Measurements from ENCODE around the gene SLC22A23.

DNA sequence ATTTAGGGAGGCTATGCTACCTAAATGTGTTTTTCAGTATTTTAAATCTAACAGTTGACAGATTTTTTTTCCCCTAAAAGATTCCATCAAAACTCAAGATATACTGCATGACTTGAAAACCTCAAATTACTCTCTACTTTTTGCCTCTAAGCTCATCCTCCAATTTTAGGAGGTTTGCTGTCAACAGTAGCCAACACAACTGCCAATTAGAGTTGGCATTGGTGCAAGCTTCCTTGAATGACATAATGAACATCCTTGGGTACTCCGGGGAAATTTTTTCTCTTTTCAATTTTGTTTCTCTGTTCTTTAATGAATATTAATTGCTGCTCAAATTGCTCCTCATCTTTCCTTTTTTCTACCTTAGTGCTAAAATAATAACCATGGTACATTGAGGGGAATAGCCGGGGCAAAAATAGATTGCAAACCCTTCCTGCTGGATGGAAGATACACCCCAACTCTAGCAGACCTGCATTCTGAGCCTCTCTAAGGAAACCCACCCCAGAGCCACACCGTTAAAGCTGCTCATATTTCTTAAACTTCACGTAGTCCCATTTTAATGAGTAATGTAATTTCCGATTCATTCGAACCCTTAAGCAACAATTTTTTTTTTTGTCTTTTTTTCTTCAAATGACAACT lies 34.3 kb downstream of the SLC22A23 start:
- TF ChIP-seq EZH2 (IDR thresholded peaks at IDR 0.05; ENCODE audit: borderline replicate concordance, low read depth, low read length, severe bottlenecking), result no peak
- TF ChIP-seq, protein P1, sequence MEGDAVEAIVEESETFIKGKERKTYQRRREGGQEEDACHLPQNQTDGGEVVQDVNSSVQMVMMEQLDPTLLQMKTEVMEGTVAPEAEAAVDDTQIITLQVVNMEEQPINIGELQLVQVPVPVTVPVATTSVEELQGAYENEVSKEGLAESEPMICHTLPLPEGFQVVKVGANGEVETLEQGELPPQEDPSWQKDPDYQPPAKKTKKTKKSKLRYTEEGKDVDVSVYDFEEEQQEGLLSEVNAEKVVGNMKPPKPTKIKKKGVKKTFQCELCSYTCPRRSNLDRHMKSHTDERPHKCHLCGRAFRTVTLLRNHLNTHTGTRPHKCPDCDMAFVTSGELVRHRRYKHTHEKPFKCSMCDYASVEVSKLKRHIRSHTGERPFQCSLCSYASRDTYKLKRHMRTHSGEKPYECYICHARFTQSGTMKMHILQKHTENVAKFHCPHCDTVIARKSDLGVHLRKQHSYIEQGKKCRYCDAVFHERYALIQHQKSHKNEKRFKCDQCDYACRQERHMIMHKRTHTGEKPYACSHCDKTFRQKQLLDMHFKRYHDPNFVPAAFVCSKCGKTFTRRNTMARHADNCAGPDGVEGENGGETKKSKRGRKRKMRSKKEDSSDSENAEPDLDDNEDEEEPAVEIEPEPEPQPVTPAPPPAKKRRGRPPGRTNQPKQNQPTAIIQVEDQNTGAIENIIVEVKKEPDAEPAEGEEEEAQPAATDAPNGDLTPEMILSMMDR (IDR thresholded peaks at IDR 0.05; ENCODE audit: borderline replicate concordance, extremely low read depth, low read length, poor library complexity, severe bottlenecking), result no peak

Measured in DND-41 (cell line).